Measurements from ENCODE around the gene WNT5A. TPM values are rescaled to one million over a fixed set of nuclear protein-coding genes. Genes with fewer than 3 reads are reported as not detected.

The WNT5A gene
- total RNA-seq, 4 donors from 2014 or later, result 14.5 to 45.9 (median 21.0) TPM

- Histone ChIP-seq H3K27me3 (no peaks in the 10 kb centered on the region), H3K4me3 (no peak overlapping the region), H3K27ac (replicated peaks in 1 of 4) (no peak overlapping the region), H3K4me1 (peaks cover 0 to 8% (median 1%) of the 10 kb centered on the region in 4 donors), H3K36me3 (no peaks in the 10 kb centered on the region), H3K9me3 (no peaks in the 10 kb centered on the region)
- intact Hi-C loops (cut with DNase I), result no loop called here
- TF ChIP-seq CTCF (IDR thresholded peaks at IDR 0.05) (no peak), EP300 (IDR thresholded peaks at IDR 0.05) (no peak), POLR2AphosphoS5 (IDR thresholded peaks at IDR 0.05) (no peak), POLR2A (IDR thresholded peaks at IDR 0.05; ENCODE audit: low read depth) (no peak)
- WGBS, result 83% methylated on average over 2 of the region's 2 CpGs
- DNase-seq (ENCODE audit: extremely low spot score), result no peak
Observed at GRCh38 chr3:55494976-55495375, 7.9 kb upstream of the WNT5A start.

GRCh38 chr3:55492976-55493375 lies 5.9 kb upstream of the WNT5A start:
- Histone ChIP-seq H3K4me1 (peaks cover 6 to 26% (median 18%) of the 10 kb centered on the region in 4 donors), H3K27ac (replicated peaks in 1 of 4) (no peak overlapping the region), H3K36me3 (no peaks in the 10 kb centered on the region), H3K27me3 (peaks cover 0 to 14% (median 0%) of the 10 kb centered on the region in 4 donors), H3K9me3 (no peaks in the 10 kb centered on the region), H3K4me3 (no peak overlapping the region)
- intact Hi-C loops (cut with DNase I), result no loop called here
- no peak for DNase-seq (ENCODE audit: extremely low spot score)
- WGBS, result 92% methylated on average over 5 of the region's 5 CpGs
- no peak for TF ChIP-seq EP300 (IDR thresholded peaks at IDR 0.05)
- TF ChIP-seq CTCF (IDR thresholded peaks at IDR 0.05), result no peak
- TF ChIP-seq POLR2A (IDR thresholded peaks at IDR 0.05; ENCODE audit: low read depth), result no peak
- TF ChIP-seq POLR2AphosphoS5 (IDR thresholded peaks at IDR 0.05), result no peak

- intact Hi-C loops (cut with DNase I), result no loop called here
- WGBS, result 56% methylated on average over 7 of the region's 7 CpGs
- no peak for DNase-seq (ENCODE audit: extremely low spot score)
- H3K9me3 ChIP-seq, result no peaks in the 10 kb centered on the region
- H3K4me1 ChIP-seq, result peaks cover 6 to 41% (median 29%) of the 10 kb centered on the region in 4 donors
- peaks cover 0 to 27% (median 0%) of the 10 kb centered on the region in 4 donors for H3K27me3 ChIP-seq
- H3K36me3 ChIP-seq, result no peaks in the 10 kb centered on the region
- TF ChIP-seq EP300 (IDR thresholded peaks at IDR 0.05), result no peak
- no peak for TF ChIP-seq POLR2A (IDR thresholded peaks at IDR 0.05; ENCODE audit: low read depth)
- no peak for TF ChIP-seq POLR2AphosphoS5 (IDR thresholded peaks at IDR 0.05)
- TF ChIP-seq CTCF (IDR thresholded peaks at IDR 0.05), result no peak
- H3K4me3 ChIP-seq, result no peak overlapping the region
- no peak overlapping the region for H3K27ac ChIP-seq (replicated peaks in 1 of 4)
Observed at GRCh38 chr3:55491296-55491816, 4.2 kb upstream of the WNT5A start.

- Histone ChIP-seq H3K27me3 (peaks cover 0 to 32% (median 0%) of the 10 kb centered on the region in 4 donors), H3K4me1 (peaks cover 6 to 51% (median 38%) of the 10 kb centered on the region in 4 donors), H3K27ac (replicated peaks in 1 of 4) (no peak overlapping the region), H3K9me3 (no peaks in the 10 kb centered on the region), H3K4me3 (no peak overlapping the region), H3K36me3 (no peaks in the 10 kb centered on the region)
- DNase-seq (ENCODE audit: extremely low spot score), result peak; percentile 14
- intact Hi-C loops (cut with DNase I), result no loop called here
- WGBS, result 77% methylated on average over 3 of the region's 3 CpGs
- TF ChIP-seq POLR2AphosphoS5 (IDR thresholded peaks at IDR 0.05), result no peak
Observed at GRCh38 chr3:55490276-55490913, 3.3 kb upstream of the WNT5A start.

GRCh38 chr3:55489798-55490132 lies 2.7 kb upstream of the WNT5A start:
- intact Hi-C loops (cut with DNase I), result loop anchor here (10.0 kb wide), 4 partner anchors 295 to 555 kb away; no protein-coding TSS in a partner anchor
- H3K36me3 ChIP-seq, result no peaks in the 10 kb centered on the region
- DNase-seq (ENCODE audit: extremely low spot score), result no peak
- no peak overlapping the region for H3K4me3 ChIP-seq
- H3K27me3 ChIP-seq, result peaks cover 0 to 32% (median 0%) of the 10 kb centered on the region in 4 donors
- TF ChIP-seq POLR2A (IDR thresholded peaks at IDR 0.05; ENCODE audit: low read depth) (no peak), POLR2AphosphoS5 (IDR thresholded peaks at IDR 0.05) (no peak), CTCF (IDR thresholded peaks at IDR 0.05) (no peak), EP300 (IDR thresholded peaks at IDR 0.05) (no peak)
- 46% methylated on average over 17 of the region's 17 CpGs for WGBS
- H3K4me1 ChIP-seq, result peaks cover 8 to 57% (median 44%) of the 10 kb centered on the region in 4 donors
- no peaks in the 10 kb centered on the region for H3K9me3 ChIP-seq
- H3K27ac ChIP-seq (replicated peaks in 1 of 4), result no peak overlapping the region

Data from esophagus muscularis mucosa (tissue), 4 donors.